ENCODE results near the gene NPAT.
A peak's percentile ranks its signal among the peaks of the same experiment; 100 is the strongest.
"Not testable (repeated sequence)": the region's sequence is repeated elsewhere in the genome, so short reads cannot be mapped to it uniquely, and the experiment has no call there.

NPAT gene

DNA sequence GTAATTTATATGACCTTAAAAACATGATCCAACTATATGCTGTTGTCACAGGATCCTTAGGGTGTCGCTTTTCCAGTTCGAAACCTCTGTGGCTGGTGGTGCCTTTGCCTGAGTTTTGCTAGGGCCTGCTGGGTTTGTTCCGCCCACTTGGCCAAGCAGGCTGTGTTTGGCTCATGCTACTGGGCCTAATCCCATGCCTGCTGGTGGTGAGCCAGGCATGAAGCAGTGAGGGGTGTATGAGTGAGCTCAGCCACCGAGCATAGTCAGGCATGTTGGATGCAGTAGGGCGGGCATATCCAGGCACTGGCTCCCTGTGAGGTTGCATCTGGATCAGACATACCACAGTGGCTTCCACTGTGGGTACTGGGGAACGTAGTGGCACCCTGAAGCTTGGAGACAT, 16.3 kb downstream of the NPAT start:
- Mint-ChIP-seq H3K27me3 (ENCODE audit: low read depth) (no peaks in the 10 kb centered on the region), H3K27ac (no peak overlapping the region), H3K9me3 (peaks cover 26% of the 10 kb centered on the region), H3K4me3 (no peak overlapping the region), H3K36me3 (ENCODE audit: low read depth) (peaks cover 68% of the 10 kb centered on the region), H3K4me1 (ENCODE audit: low read depth) (peaks cover 17% of the 10 kb centered on the region)

DNA sequence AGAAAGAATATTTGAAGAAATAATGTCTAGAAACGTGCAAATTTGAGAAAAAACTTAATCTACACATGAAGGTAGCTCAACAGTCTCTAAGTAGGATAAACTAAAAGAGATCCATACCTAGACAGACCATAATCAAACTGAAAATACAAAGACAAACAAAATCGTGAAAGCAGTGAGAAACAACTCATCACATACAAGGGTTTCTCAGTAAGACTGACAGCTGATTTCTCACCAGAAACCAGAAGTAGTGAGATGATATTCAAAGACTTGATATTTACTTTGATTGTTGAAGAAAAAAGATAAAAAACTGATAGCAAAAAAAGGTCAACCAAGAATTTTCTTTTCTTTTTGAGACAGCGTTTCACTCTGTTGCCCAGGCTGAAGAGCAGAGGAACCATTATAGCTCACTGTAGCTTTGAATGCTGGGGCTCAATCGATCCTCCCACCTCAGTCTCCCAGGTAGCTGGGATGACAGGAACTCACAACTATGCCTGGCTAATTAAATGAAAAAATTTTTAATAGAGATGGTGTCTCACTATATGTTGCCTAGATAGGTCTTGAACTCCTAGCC, 17.4 kb downstream of the NPAT start:
- Mint-ChIP-seq H3K4me3 (no peak overlapping the region), H3K9me3 (peaks cover 26% of the 10 kb centered on the region), H3K36me3 (ENCODE audit: low read depth) (peaks cover 58% of the 10 kb centered on the region), H3K27me3 (ENCODE audit: low read depth) (no peaks in the 10 kb centered on the region), H3K27ac (no peak overlapping the region), H3K4me1 (ENCODE audit: low read depth) (peaks cover 22% of the 10 kb centered on the region)

- Mint-ChIP-seq H3K9me3 (peaks cover 26% of the 10 kb centered on the region), H3K27ac (no peak overlapping the region), H3K4me3 (no peak overlapping the region), H3K36me3 (ENCODE audit: low read depth) (peaks cover 57% of the 10 kb centered on the region), H3K27me3 (ENCODE audit: low read depth) (no peaks in the 10 kb centered on the region), H3K4me1 (ENCODE audit: low read depth) (peaks cover 25% of the 10 kb centered on the region)
Observed at GRCh38 chr11:108204376-108204775, 18.1 kb downstream of the NPAT start.

DNA sequence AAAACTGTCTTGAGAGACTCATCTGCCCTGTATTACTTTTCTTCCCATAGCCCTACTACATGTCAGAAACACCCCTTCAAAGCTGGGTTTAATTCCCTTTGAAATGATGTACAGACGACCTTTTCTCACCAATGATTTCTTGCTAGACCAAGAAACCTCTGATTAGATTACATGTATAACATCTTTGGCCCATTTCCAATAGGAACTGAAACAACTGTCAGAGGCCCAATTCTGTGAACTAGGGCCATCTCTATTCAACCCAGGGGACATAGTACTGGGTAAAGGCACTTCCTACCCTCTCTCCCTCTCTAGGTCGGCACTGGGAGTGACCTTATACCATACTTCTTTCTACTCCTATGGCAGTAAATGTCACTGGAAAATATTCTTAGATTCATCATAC, 19.4 kb downstream of the NPAT start:
- no peaks in the 10 kb centered on the region for H3K27me3 Mint-ChIP-seq (ENCODE audit: low read depth)
- no peak overlapping the region for H3K4me3 Mint-ChIP-seq
- no peak overlapping the region for H3K27ac Mint-ChIP-seq
- peaks cover 54% of the 10 kb centered on the region for H3K36me3 Mint-ChIP-seq (ENCODE audit: low read depth)
- peaks cover 32% of the 10 kb centered on the region for H3K4me1 Mint-ChIP-seq (ENCODE audit: low read depth)
- peaks cover 19% of the 10 kb centered on the region for H3K9me3 Mint-ChIP-seq

GRCh38 chr11:108199446-108200321, 22.8 kb downstream of the NPAT start:
- Mint-ChIP-seq H3K27ac (peak overlapping the region; percentile 74), H3K9me3 (peaks cover 4% of the 10 kb centered on the region), H3K27me3 (ENCODE audit: low read depth) (no peaks in the 10 kb centered on the region), H3K4me1 (ENCODE audit: low read depth) (peaks cover 41% of the 10 kb centered on the region), H3K4me3 (peak overlapping the region; percentile 43), H3K36me3 (ENCODE audit: low read depth) (peaks cover 48% of the 10 kb centered on the region)

GRCh38 chr11:108198833-108199232, 23.6 kb downstream of the NPAT start:
- no peaks in the 10 kb centered on the region for H3K9me3 Mint-ChIP-seq
- H3K4me1 Mint-ChIP-seq (ENCODE audit: low read depth): peaks cover 42% of the 10 kb centered on the region
- no peak overlapping the region for H3K4me3 Mint-ChIP-seq
- H3K27ac Mint-ChIP-seq: peak overlapping the region; percentile 41
- peaks cover 41% of the 10 kb centered on the region for H3K36me3 Mint-ChIP-seq (ENCODE audit: low read depth)
- H3K27me3 Mint-ChIP-seq (ENCODE audit: low read depth): no peaks in the 10 kb centered on the region

- no peaks in the 10 kb centered on the region for H3K9me3 Mint-ChIP-seq
Observed at GRCh38 chr11:108197351-108197750, 25.1 kb downstream of the NPAT start.

DNA sequence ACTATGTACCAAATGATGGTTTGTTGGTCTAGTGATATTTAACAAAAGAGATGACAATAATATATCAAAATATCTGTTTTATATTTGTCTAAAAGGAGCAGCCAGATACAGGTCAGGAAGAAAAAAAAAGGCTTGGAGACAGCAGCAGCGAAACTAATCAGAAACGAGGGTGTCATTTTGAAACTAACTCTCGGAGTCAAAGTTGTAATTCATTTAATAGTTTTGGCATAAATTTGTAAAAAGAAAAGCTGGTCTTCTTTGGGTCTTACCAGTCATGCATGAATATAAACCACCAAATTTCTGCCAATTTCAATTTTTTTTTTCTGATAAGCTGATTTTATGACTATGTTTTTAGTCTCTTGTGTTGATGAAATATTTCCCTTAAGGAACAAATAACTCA, 25.5 kb downstream of the NPAT start:
- peak overlapping the region; percentile 62 for H3K27ac Mint-ChIP-seq
- peaks cover 34% of the 10 kb centered on the region for H3K4me1 Mint-ChIP-seq (ENCODE audit: low read depth)
- no peaks in the 10 kb centered on the region for H3K9me3 Mint-ChIP-seq
- no peak overlapping the region for H3K4me3 Mint-ChIP-seq
- H3K36me3 Mint-ChIP-seq (ENCODE audit: low read depth): peaks cover 35% of the 10 kb centered on the region
- no peaks in the 10 kb centered on the region for H3K27me3 Mint-ChIP-seq (ENCODE audit: low read depth)

More at GRCh38 chr11:108197351-108197750, 25.1 kb downstream of the NPAT start:
- Mint-ChIP-seq H3K4me3 (no peak overlapping the region), H3K4me1 (ENCODE audit: low read depth) (peaks cover 34% of the 10 kb centered on the region), H3K27me3 (ENCODE audit: low read depth) (no peaks in the 10 kb centered on the region), H3K36me3 (ENCODE audit: low read depth) (peaks cover 35% of the 10 kb centered on the region), H3K27ac (peak overlapping the region; percentile 62)

DNA sequence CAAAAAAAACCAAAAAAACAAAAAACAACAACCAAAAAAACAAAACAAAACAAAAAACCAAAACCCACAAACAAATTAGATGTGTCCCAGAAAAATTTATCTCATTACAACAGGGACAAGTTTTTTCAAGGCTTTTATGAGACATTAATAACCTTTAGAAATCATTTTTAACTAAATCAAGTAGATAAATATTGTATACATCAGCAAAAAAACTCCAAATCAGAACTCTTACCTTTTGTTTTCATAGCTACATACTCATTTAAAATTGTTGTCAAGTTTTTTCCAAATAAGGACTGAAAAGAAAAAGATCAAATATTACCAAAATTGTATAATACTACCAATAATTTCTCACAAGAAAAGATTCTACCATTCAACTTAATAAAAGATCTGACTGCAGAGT, 28.7 kb downstream of the NPAT start:
- H3K27ac Mint-ChIP-seq: no peak overlapping the region
- no peaks in the 10 kb centered on the region for H3K27me3 Mint-ChIP-seq (ENCODE audit: low read depth)
- H3K4me1 Mint-ChIP-seq (ENCODE audit: low read depth): peaks cover 18% of the 10 kb centered on the region
- peaks cover 35% of the 10 kb centered on the region for H3K36me3 Mint-ChIP-seq (ENCODE audit: low read depth)
- H3K9me3 Mint-ChIP-seq: no peaks in the 10 kb centered on the region
- no peak overlapping the region for H3K4me3 Mint-ChIP-seq

DNA sequence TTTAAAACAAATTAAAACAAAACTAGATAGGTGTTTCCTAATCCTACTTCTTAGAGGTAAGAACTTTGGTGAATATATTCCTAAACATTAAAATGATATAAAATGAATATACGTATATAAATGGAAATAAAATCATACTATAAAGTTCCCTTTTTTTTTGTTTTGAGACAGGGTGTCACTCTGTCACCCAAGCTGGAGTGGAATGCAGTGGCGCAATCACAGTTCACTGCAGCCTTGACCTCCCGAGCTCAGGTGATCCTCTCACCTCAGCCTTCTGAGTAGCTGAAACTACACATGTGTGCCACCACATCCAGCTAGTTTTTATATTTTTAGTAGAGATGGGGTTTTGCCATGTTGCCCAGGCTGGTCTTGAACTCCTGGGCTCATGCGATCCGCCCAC, 44.9 kb downstream of the NPAT start:
- H3K4me1 Mint-ChIP-seq (ENCODE audit: low read depth): no peaks in the 10 kb centered on the region
- no peak overlapping the region for H3K27ac Mint-ChIP-seq
- no peaks in the 10 kb centered on the region for H3K9me3 Mint-ChIP-seq
- H3K4me3 Mint-ChIP-seq: no peak overlapping the region
- H3K27me3 Mint-ChIP-seq (ENCODE audit: low read depth): no peaks in the 10 kb centered on the region
- peaks cover 54% of the 10 kb centered on the region for H3K36me3 Mint-ChIP-seq (ENCODE audit: low read depth)

DNA sequence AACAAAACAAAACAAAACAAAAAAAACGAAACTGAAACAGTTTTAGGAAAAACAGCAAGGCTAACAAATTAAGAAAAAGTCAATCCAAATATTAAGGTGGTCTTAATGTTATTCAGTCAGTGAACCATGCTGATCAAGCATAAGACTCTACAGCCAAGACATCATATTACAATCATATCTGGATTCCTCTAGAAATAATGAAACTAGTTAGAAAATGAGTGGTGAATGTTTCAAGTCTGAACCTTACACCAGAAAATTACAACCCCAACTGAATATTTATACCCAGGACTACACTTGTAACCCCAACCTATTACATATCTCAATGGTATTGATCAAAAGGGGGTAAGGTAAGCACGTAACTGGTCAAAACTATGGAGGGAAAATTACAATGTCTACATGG, 52.3 kb downstream of the NPAT start:
- peaks cover 14% of the 10 kb centered on the region for H3K4me1 Mint-ChIP-seq (ENCODE audit: low read depth)
- no peak overlapping the region for H3K27ac Mint-ChIP-seq
- H3K36me3 Mint-ChIP-seq (ENCODE audit: low read depth): peaks cover 48% of the 10 kb centered on the region
- no peaks in the 10 kb centered on the region for H3K9me3 Mint-ChIP-seq
- H3K4me3 Mint-ChIP-seq: no peak overlapping the region
- no peaks in the 10 kb centered on the region for H3K27me3 Mint-ChIP-seq (ENCODE audit: low read depth)

DNA sequence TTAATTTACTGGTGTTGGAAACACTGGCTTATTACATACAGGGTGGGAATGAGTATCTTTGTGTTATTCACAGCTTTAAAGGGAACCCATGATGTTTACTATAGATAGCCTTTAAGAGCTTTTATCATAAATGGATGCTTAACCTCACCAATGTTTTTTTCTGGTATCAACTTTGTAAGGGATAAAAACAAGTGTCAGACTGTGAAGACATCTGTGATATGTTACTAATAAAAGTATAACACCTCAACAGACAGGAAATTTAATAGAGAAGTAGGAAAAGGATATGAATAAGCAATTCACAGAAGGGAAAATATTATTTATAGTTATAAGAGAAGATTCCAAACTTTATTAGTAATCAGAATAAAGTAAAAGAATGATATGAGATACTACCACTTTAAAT, 54.8 kb downstream of the NPAT start:
- Mint-ChIP-seq H3K27ac (no peak overlapping the region), H3K4me1 (ENCODE audit: low read depth) (peaks cover 14% of the 10 kb centered on the region), H3K36me3 (ENCODE audit: low read depth) (peaks cover 43% of the 10 kb centered on the region), H3K9me3 (no peaks in the 10 kb centered on the region), H3K27me3 (ENCODE audit: low read depth) (no peaks in the 10 kb centered on the region), H3K4me3 (no peak overlapping the region)

- H3K27me3 Mint-ChIP-seq (ENCODE audit: low read depth); H3K9me3 Mint-ChIP-seq; H3K4me1 Mint-ChIP-seq (ENCODE audit: low read depth); H3K4me3 Mint-ChIP-seq; H3K27ac Mint-ChIP-seq: not testable (repeated sequence)
- peaks cover 31% of the 10 kb centered on the region for H3K36me3 Mint-ChIP-seq (ENCODE audit: low read depth)
Observed at GRCh38 chr11:108162878-108163277, 59.6 kb downstream of the NPAT start.

GRCh38 chr11:108160970-108161566, 61.4 kb downstream of the NPAT start:
- no peaks in the 10 kb centered on the region for H3K9me3 Mint-ChIP-seq
- H3K4me1 Mint-ChIP-seq (ENCODE audit: low read depth): peaks cover 7% of the 10 kb centered on the region
- H3K36me3 Mint-ChIP-seq (ENCODE audit: low read depth): peaks cover 24% of the 10 kb centered on the region
- no peak overlapping the region for H3K4me3 Mint-ChIP-seq
- peak overlapping the region; percentile 45 for H3K27ac Mint-ChIP-seq
- H3K27me3 Mint-ChIP-seq (ENCODE audit: low read depth): no peaks in the 10 kb centered on the region

GRCh38 chr11:108154591-108154990, 67.8 kb downstream of the NPAT start:
- no peaks in the 10 kb centered on the region for H3K27me3 Mint-ChIP-seq (ENCODE audit: low read depth)
- H3K9me3 Mint-ChIP-seq: no peaks in the 10 kb centered on the region
- H3K27ac Mint-ChIP-seq: no peak overlapping the region
- H3K36me3 Mint-ChIP-seq (ENCODE audit: low read depth): peaks cover 30% of the 10 kb centered on the region
- H3K4me3 Mint-ChIP-seq: no peak overlapping the region
- no peaks in the 10 kb centered on the region for H3K4me1 Mint-ChIP-seq (ENCODE audit: low read depth)

All from T-helper 1 cell treated with Interleukin-12 subunit alpha and Interleukin-12 subunit beta and Interleukin-4 antibody, amounts not matched to agents 30 μg/mL and 1 μg/mL, for 36 hours (primary cell).